Liver (tissue), 9 donors: ENCODE results near the gene RAD51B. TPM values are rescaled to one million over a fixed set of nuclear protein-coding genes. Genes with fewer than 3 reads are reported as not detected.

Experiments used
- DNase-seq: peaks from one replicate; pipeline ENCODE4 v3.0.0-alpha.2; 2017; ENCODE audit warnings: low spot score
- H3K27ac ChIP-seq, 2 donors: one replicate each; pipeline ENCODE4 v1.7.0; 2013; ENCODE audit warnings: inconsistent platforms in 2 of 2, low read length in 2 of 2, control low read depth in 1 of 2, low read depth in 1 of 2, mild to moderate bottlenecking in 1 of 2
- H3K27me3 ChIP-seq, 4 donors: one replicate each; pipeline versions ENCODE4 v1.6.1 to v1.7.0; 2013; ENCODE audit warnings: low read length in 3 of 4, inconsistent platforms in 1 of 4, mild to moderate bottlenecking in 1 of 4, moderate library complexity in 1 of 4; ENCODE audit not compliant: control insufficient read depth in 4 of 4, insufficient read depth in 4 of 4
- H3K36me3 ChIP-seq, 4 donors: one replicate each; pipeline versions ENCODE4 v1.6.1 to v1.7.0; 2013; ENCODE audit warnings: low read length in 3 of 4, mild to moderate bottlenecking in 3 of 4, low read depth in 1 of 4, moderate library complexity in 1 of 4; ENCODE audit not compliant: control insufficient read depth in 4 of 4, insufficient read depth in 3 of 4
- H3K4me1 ChIP-seq, 4 donors: one replicate each; pipeline versions ENCODE4 v1.6.1 to v1.7.0; 2013; ENCODE audit warnings: low read length in 3 of 4, mild to moderate bottlenecking in 3 of 4, moderate library complexity in 1 of 4; ENCODE audit not compliant: control insufficient read depth in 4 of 4, insufficient read depth in 4 of 4
- H3K4me3 ChIP-seq, 3 donors: one replicate each; pipeline versions ENCODE4 v1.6.1 to v1.7.0; 2013; ENCODE audit warnings: low read length in 3 of 3, control low read depth in 1 of 3, low read depth in 1 of 3, mild to moderate bottlenecking in 1 of 3
- H3K9ac ChIP-seq, 2 donors: one replicate each; pipeline ENCODE4 v1.7.0; 2013; ENCODE audit warnings: low read length in 2 of 2, mild to moderate bottlenecking in 2 of 2, moderate library complexity in 2 of 2, control low read depth in 1 of 2, low read depth in 1 of 2
- H3K9me3 ChIP-seq, 4 donors: one replicate each; pipeline versions ENCODE4 v1.6.1 to v1.7.0; 2013; ENCODE audit warnings: low read length in 3 of 4; ENCODE audit not compliant: control insufficient read depth in 4 of 4
- CTCF ChIP-seq: fragments of 150-350 bp; IDR thresholded peaks from 2 replicates; pipeline ENCODE4 v1.5.1; 2017; ENCODE audit warnings: improper control_type of control experiment, low read depth, low read length; ENCODE audit not compliant: missing input control
- EGR1 ChIP-seq, 2 donors: IDR thresholded peaks; 2 replicates each; pipeline ENCODE4 v1.6.1; 2016 to 2018; ENCODE audit warnings: antibody characterized with exemption in 2 of 2, low read depth in 2 of 2
- FOXA1 ChIP-seq: IDR thresholded peaks from 2 replicates; pipeline ENCODE4 v1.6.1; 2016; ENCODE audit warnings: antibody characterized with exemption
- FOXA2 ChIP-seq: IDR thresholded peaks from 2 replicates; pipeline ENCODE4 v1.6.1; 2016; ENCODE audit warnings: antibody characterized with exemption
- GABPA ChIP-seq, 2 donors: IDR thresholded peaks in 1 of 2; conservative IDR thresholded peaks in 1 of 2; 2 replicates each; pipeline ENCODE4 v1.6.1; 2016; ENCODE audit warnings: antibody characterized with exemption in 2 of 2, mild to moderate bottlenecking in 1 of 2, moderate library complexity in 1 of 2
- HNF4A ChIP-seq, 2 donors: conservative IDR thresholded peaks; 2 replicates each; pipeline ENCODE4 v1.6.1; 2016; ENCODE audit warnings: antibody characterized with exemption in 2 of 2, mild to moderate bottlenecking in 2 of 2
- HNF4G ChIP-seq: IDR thresholded peaks from 2 replicates; pipeline ENCODE4 v1.6.1; 2016; ENCODE audit warnings: antibody characterized with exemption
- MAX ChIP-seq: IDR thresholded peaks from 2 replicates; pipeline ENCODE4 v1.6.1; 2016; ENCODE audit warnings: antibody characterized with exemption
- NR2F2 ChIP-seq: IDR thresholded peaks from 2 replicates; pipeline ENCODE4 v1.6.1; 2016; ENCODE audit warnings: antibody characterized with exemption
- RAD21 ChIP-seq, 2 donors: IDR thresholded peaks; 2 replicates each; pipeline ENCODE4 v1.6.1; 2016; ENCODE audit warnings: antibody characterized with exemption in 2 of 2, mild to moderate bottlenecking in 2 of 2
- RXRA ChIP-seq, 2 donors: IDR thresholded peaks; 2 replicates each; pipeline ENCODE4 v1.6.1; 2017 to 2018; ENCODE audit warnings: antibody characterized with exemption in 2 of 2, mild to moderate bottlenecking in 1 of 2
- SP1 ChIP-seq: IDR thresholded peaks from 2 replicates; pipeline ENCODE4 v1.6.1; 2018; ENCODE audit warnings: antibody characterized with exemption, mild to moderate bottlenecking
- TAF1 ChIP-seq: conservative IDR thresholded peaks from 2 replicates; pipeline ENCODE4 v1.6.1; 2016; ENCODE audit warnings: antibody characterized with exemption, mild to moderate bottlenecking
- YY1 ChIP-seq: IDR thresholded peaks from 2 replicates; pipeline ENCODE4 v1.6.1; 2016; ENCODE audit warnings: antibody characterized with exemption, mild to moderate bottlenecking
- ZBTB33 ChIP-seq: IDR thresholded peaks from 2 replicates; pipeline ENCODE4 v1.6.1; 2016; ENCODE audit warnings: antibody characterized with exemption
- WGBS: extraction: QIAGEN DNeasy Blood & Tissue Kit; methylation state at CpG from one replicate; pipeline ENCODE4 v1.1.7; 2013; 5-methylcytosine and 5-hydroxymethylcytosine counted together
- polyA plus RNA-seq, 2 donors: library from polyadenylated mRNA; stranded (reverse) in 1 of 2; unstranded in 1 of 2; fragments of 200-250 nt in 1 of 2; fragments of >200 nt in 1 of 2; fragmentation: Nextera tagmentation in 1 of 2; extraction: Ambion mirVana in 1 of 2; gene quantifications; one replicate each; pipeline versions ENCODE4 v1.2.1 to v1.2.3, GENCODE V29; 2013 to 2015
- total RNA-seq, 2 donors: library from RNA; depleted of rRNA; stranded (reverse); fragments of >200 nt; gene quantifications; one replicate each; pipeline ENCODE4 v1.2.3, GENCODE V29; 2014
- donor health status: healthy.
- donor health status: healthy.
- donor health status: healthy.
- donor health status: healthy.
- donor health status: healthy.

Gene RAD51B
- total and polyA plus RNA-seq, 4 donors: 0.81 to 12.9 (median 2.4) TPM

GRCh38 chr14:68612049-68612448, 792.5 kb downstream of the RAD51B start:
- H3K9ac ChIP-seq: no peak overlapping the region
- no peaks in the 10 kb centered on the region for H3K36me3 ChIP-seq
- no peaks in the 10 kb centered on the region for H3K27me3 ChIP-seq
- H3K4me1 ChIP-seq: no peaks in the 10 kb centered on the region
- no peak overlapping the region for H3K27ac ChIP-seq
- TF ChIP-seq MAX (no peak), SP1 (no peak), FOXA1 (no peak), ZBTB33 (no peak), YY1 (no peak), TAF1 (no peak), NR2F2 (no peak), RAD21 (IDR thresholded peaks at IDR 0.05) (no peak), EGR1 (IDR thresholded peaks at IDR 0.05; ENCODE audit: low read depth in 2 of 2) (no peak), RXRA (IDR thresholded peaks at IDR 0.05) (no peak), HNF4A (conservative IDR thresholded peaks at IDR 0.05) (no peak), FOXA2 (no peak), HNF4G (no peak)
- H3K4me3 ChIP-seq: no peak overlapping the region
- 81% methylated on average over 5 of the region's 5 CpGs for WGBS
- no peak for DNase-seq
- H3K9me3 ChIP-seq: peaks cover 4 to 17% (median 6%) of the 10 kb centered on the region in 4 donors

- Histone ChIP-seq H3K4me3 (peak overlapping the region in 1 of 3 donors; percentile 20), H3K27ac (no peak overlapping the region), H3K27me3 (no peaks in the 10 kb centered on the region), H3K9ac (no peak overlapping the region), H3K9me3 (peaks cover 5 to 26% (median 9%) of the 10 kb centered on the region in 4 donors), H3K36me3 (no peaks in the 10 kb centered on the region), H3K4me1 (no peaks in the 10 kb centered on the region)
- TF ChIP-seq RAD21 (IDR thresholded peaks at IDR 0.05) (peak in 1 of 2 donors; percentile 10), MAX (no peak)
- no peak for DNase-seq
- 77% methylated on average over 1 of the region's 1 CpG for WGBS
Measured at GRCh38 chr14:68616221-68616902, 796.8 kb downstream of the RAD51B start.

DNA sequence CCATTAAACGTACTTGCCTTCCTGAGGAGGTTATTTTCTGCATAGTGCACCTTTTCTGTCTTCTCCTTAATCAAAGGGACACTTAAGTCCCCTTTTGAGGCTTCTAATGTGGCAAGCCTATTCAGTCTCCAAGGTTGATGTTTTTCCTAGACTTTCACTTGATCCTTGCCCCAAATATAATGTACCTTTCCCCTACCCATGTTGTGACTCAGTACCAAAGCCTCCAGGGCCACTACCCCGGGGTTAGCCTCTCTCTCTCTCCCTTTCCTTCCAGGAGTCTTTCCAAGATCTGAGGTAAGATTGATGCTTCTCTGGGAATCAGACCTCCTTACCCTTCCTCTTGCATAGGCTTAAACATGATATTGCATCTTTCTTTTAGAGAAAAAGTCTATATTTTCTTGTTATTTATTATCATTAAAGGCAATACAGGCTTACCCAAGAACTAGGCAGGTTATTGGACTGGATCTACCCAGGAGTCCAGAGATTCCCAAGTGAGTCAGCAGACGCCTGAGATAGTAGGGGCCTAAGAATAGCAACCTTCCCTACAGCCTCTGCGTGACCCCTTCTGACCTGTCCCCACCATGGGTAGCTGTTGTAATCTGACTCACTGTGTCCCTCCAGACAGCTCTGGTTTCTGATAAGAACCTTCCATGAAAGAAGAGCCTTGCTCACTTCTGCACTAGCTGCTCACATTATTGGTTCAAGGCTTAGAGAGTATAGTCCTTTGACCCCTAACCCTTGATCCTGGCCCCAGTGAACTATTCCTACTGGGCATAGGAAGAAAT, 800.4 kb downstream of the RAD51B start:
- H3K27ac ChIP-seq: no peak overlapping the region
- H3K9ac ChIP-seq: no peak overlapping the region
- 61% methylated on average over 4 of the region's 4 CpGs for WGBS

More for the DNA sequence above, 800.4 kb downstream of the RAD51B start:
- H3K9me3 ChIP-seq: peaks cover 0 to 22% (median 6%) of the 10 kb centered on the region in 4 donors
- DNase-seq: no peak
- no peaks in the 10 kb centered on the region for H3K36me3 ChIP-seq
- peaks cover 0 to under 1% (median 0%) of the 10 kb centered on the region in 4 donors for H3K4me1 ChIP-seq
- no peaks in the 10 kb centered on the region for H3K27me3 ChIP-seq
- TF ChIP-seq GABPA (IDR thresholded peaks at IDR 0.05 in 1 of 2, conservative IDR thresholded peaks at IDR 0.05 in 1 of 2) (no peak), CTCF (no peak), RXRA (IDR thresholded peaks at IDR 0.05) (peak in 1 of 2 donors; percentile 20), MAX (no peak), NR2F2 (peak; percentile 80), RAD21 (IDR thresholded peaks at IDR 0.05) (peak in 1 of 2 donors; percentile 9)
- no peak overlapping the region for H3K4me3 ChIP-seq
